ENCODE data around the gene CACNA1C. TPM values are rescaled to one million over a fixed set of nuclear protein-coding genes. Genes with fewer than 3 reads are reported as not detected.

Gene CACNA1C
- total and polyA plus RNA-seq, 2 donors (not counting 1 experiment from before 2014, with no cell fraction given): 7.6 to 11.4 TPM

GRCh38 chr12:2743478-2743877, 690.7 kb downstream of the CACNA1C start:
- H3K9me3 ChIP-seq (ENCODE audit: control insufficient read depth, insufficient read depth, low read depth, low read length): no peaks in the 10 kb centered on the region
- no peak overlapping the region for H3K4me3 ChIP-seq (replicated peaks in 1 of 4; ENCODE audit: control extremely low read depth in 1 of 4, insufficient read depth in 1 of 4, low read depth in 3 of 4, low read length in 4 of 4)
- H3K36me3 ChIP-seq (ENCODE audit: control insufficient read depth, insufficient read depth, low read length): no peaks in the 10 kb centered on the region
- H3K4me2 ChIP-seq (ENCODE audit: extremely low read depth, insufficient read depth, low read length): no peak overlapping the region
- no peak overlapping the region for H3K27ac ChIP-seq (ENCODE audit: insufficient read depth, low read length)
- H3K79me2 ChIP-seq (ENCODE audit: control insufficient read depth, insufficient read depth, low read length): no peaks in the 10 kb centered on the region
- H4K20me1 ChIP-seq (ENCODE audit: control insufficient read depth, extremely low read depth, insufficient read depth, low read length): peaks cover 4% of the 10 kb centered on the region
- no peaks in the 10 kb centered on the region for H3K27me3 ChIP-seq (ENCODE audit: control insufficient read depth, insufficient read depth, low read length)
- TF ChIP-seq, protein P1, sequence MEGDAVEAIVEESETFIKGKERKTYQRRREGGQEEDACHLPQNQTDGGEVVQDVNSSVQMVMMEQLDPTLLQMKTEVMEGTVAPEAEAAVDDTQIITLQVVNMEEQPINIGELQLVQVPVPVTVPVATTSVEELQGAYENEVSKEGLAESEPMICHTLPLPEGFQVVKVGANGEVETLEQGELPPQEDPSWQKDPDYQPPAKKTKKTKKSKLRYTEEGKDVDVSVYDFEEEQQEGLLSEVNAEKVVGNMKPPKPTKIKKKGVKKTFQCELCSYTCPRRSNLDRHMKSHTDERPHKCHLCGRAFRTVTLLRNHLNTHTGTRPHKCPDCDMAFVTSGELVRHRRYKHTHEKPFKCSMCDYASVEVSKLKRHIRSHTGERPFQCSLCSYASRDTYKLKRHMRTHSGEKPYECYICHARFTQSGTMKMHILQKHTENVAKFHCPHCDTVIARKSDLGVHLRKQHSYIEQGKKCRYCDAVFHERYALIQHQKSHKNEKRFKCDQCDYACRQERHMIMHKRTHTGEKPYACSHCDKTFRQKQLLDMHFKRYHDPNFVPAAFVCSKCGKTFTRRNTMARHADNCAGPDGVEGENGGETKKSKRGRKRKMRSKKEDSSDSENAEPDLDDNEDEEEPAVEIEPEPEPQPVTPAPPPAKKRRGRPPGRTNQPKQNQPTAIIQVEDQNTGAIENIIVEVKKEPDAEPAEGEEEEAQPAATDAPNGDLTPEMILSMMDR (conservative IDR thresholded peaks at IDR 0.05 in 1 of 2, IDR thresholded peaks at IDR 0.05 in 1 of 2; ENCODE audit: low read depth in 1 of 2, low read length in 2 of 2): no peak
- TF ChIP-seq EZH2 (IDR thresholded peaks at IDR 0.05; ENCODE audit: low read length, missing control alignments): no peak
- no peak overlapping the region for H3K9ac ChIP-seq (ENCODE audit: insufficient read depth, low read length)
- no peak overlapping the region for H2AFZ ChIP-seq (ENCODE audit: low read length)
- no peak for DNase-seq (ENCODE audit: low read depth in 2 of 2)
- no peaks in the 10 kb centered on the region for H3K4me1 ChIP-seq (ENCODE audit: control insufficient read depth, extremely low read depth, insufficient read depth, low read length)

- H2AFZ ChIP-seq (ENCODE audit: low read length): no peak overlapping the region
- no peaks in the 10 kb centered on the region for H3K9me3 ChIP-seq (ENCODE audit: control insufficient read depth, insufficient read depth, low read depth, low read length)
- no peak overlapping the region for H3K27ac ChIP-seq (ENCODE audit: insufficient read depth, low read length)
- H3K79me2 ChIP-seq (ENCODE audit: control insufficient read depth, insufficient read depth, low read length): no peaks in the 10 kb centered on the region
- H3K4me1 ChIP-seq (ENCODE audit: control insufficient read depth, extremely low read depth, insufficient read depth, low read length): no peaks in the 10 kb centered on the region
- no peaks in the 10 kb centered on the region for H3K36me3 ChIP-seq (ENCODE audit: control insufficient read depth, insufficient read depth, low read length)
- DNase-seq (ENCODE audit: low read depth in 2 of 2): peak; percentile 4 to 6
- H3K9ac ChIP-seq (ENCODE audit: insufficient read depth, low read length): no peak overlapping the region
- H3K27me3 ChIP-seq (ENCODE audit: control insufficient read depth, insufficient read depth, low read length): no peaks in the 10 kb centered on the region
- no peak for TF ChIP-seq EZH2 (IDR thresholded peaks at IDR 0.05; ENCODE audit: low read length, missing control alignments)
- TF ChIP-seq, protein P1 (conservative IDR thresholded peaks at IDR 0.05 in 1 of 2, IDR thresholded peaks at IDR 0.05 in 1 of 2; ENCODE audit: low read depth in 1 of 2, low read length in 2 of 2): no peak
- no peak overlapping the region for H3K4me3 ChIP-seq (replicated peaks in 1 of 4; ENCODE audit: control extremely low read depth in 1 of 4, insufficient read depth in 1 of 4, low read depth in 3 of 4, low read length in 4 of 4)
- H3K4me2 ChIP-seq (ENCODE audit: extremely low read depth, insufficient read depth, low read length): no peak overlapping the region
- H4K20me1 ChIP-seq (ENCODE audit: control insufficient read depth, extremely low read depth, insufficient read depth, low read length): no peaks in the 10 kb centered on the region
These were observed 692.9 kb downstream of the CACNA1C start for GRCh38 chr12:2745655-2746054.

Other genes with a start within 250 kb of the CACNA1C start
- not detected in 2 replicates for gene LRTM2, start 232.4 kb upstream of the CACNA1C start, total RNA-seq
- gene LRTM2, start 232.4 kb upstream of the CACNA1C start, polyA plus RNA-seq: not detected in 2 replicates
- gene CACNA2D4, start 134.3 kb upstream of the CACNA1C start, total RNA-seq: 0.26 and 0.99 TPM in 2 replicates
- 0.47 and 0.68 TPM in 2 replicates for gene CACNA2D4, start 134.3 kb upstream of the CACNA1C start, polyA plus RNA-seq
- 10.4 and 11.3 TPM in 2 replicates for gene DCP1B, start 48.5 kb upstream of the CACNA1C start, total RNA-seq
- gene DCP1B, start 48.5 kb upstream of the CACNA1C start, polyA plus RNA-seq: 19.4 and 24.0 TPM in 2 replicates